GM12875 (cell line): Measurements from ENCODE around the gene CD300LB.

Source experiments
- H3K4me3 ChIP-seq: one replicate; pipeline ENCODE4 v1.5.1; 2011; ENCODE audit warnings: low read depth, low read length, control low read depth
- TF ChIP-seq, protein P1 (sequence below): IDR thresholded peaks from 2 replicates; pipeline ENCODE4 v1.5.1; 2011; ENCODE audit warnings: low read depth, mild to moderate bottlenecking, control low read depth, inconsistent platforms, low read length, moderate library complexity, borderline replicate concordance; ENCODE audit not compliant: insufficient read depth

Gene CD300LB

DNA sequence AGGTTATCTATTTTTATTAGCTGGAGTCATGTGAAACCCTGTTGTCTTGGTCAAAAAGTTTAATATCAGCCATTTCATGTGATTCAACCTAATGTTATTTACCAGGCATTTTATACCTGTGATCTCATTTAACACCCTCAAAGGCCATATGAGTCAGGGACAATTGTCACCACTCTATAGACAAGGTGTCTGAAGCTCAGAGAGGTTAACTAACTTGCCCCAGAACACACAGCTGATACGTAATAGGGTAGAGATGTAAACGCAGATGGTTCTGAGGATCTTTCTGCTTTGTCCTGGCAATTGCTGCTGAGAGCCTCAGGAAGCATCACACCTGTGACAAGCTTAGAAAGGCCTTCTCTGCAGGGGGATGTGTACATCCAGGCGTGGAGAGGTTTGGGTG, 59.9 kb downstream of the CD300LB start:
- TF ChIP-seq, protein P1, sequence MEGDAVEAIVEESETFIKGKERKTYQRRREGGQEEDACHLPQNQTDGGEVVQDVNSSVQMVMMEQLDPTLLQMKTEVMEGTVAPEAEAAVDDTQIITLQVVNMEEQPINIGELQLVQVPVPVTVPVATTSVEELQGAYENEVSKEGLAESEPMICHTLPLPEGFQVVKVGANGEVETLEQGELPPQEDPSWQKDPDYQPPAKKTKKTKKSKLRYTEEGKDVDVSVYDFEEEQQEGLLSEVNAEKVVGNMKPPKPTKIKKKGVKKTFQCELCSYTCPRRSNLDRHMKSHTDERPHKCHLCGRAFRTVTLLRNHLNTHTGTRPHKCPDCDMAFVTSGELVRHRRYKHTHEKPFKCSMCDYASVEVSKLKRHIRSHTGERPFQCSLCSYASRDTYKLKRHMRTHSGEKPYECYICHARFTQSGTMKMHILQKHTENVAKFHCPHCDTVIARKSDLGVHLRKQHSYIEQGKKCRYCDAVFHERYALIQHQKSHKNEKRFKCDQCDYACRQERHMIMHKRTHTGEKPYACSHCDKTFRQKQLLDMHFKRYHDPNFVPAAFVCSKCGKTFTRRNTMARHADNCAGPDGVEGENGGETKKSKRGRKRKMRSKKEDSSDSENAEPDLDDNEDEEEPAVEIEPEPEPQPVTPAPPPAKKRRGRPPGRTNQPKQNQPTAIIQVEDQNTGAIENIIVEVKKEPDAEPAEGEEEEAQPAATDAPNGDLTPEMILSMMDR, result no peak
- H3K4me3 ChIP-seq, result no peak overlapping the region
